ENCODE results near the gene RETREG2. TPM values are rescaled to one million over a fixed set of nuclear protein-coding genes. Genes with fewer than 3 reads are reported as not detected.

The RETREG2 gene
- total and polyA plus RNA-seq, 2 of the 8 experiments (the other 6 are each of a cell fraction or from before 2014, with no cell fraction given) = 51.3 to 67.4 TPM

GRCh38 chr2:219131744-219132143 is 46.3 kb upstream of the RETREG2 start:
- POLR2A ChIA-PET (ENCODE audit: partially characterized antibody) = no interaction called here
- no peak overlapping the region for H3K23ac ChIP-seq (ENCODE audit: insufficient read length)
- 92% methylated on average over 4 of the region's 4 CpGs; no CpG with 5 or more reads in 1 of the 2 experiments for WGBS, 2 experiments (ENCODE audit: extremely low coverage in 1 of 2, insufficient coverage in 1 of 2, insufficient read length in 1 of 2, insufficient replicate concordance in 2 of 2, low coverage in 1 of 2, low lambda C conversion rate in 2 of 2, missing lambda C conversion rate in 1 of 2)
- H2AK5ac ChIP-seq (ENCODE audit: low read depth, low read length) = no peak overlapping the region
- no peaks in the 10 kb centered on the region; a peak in 1 of 7 replicates for H3K4me1 ChIP-seq (replicated peaks in 1 of 4; ENCODE audit: control insufficient read depth in 3 of 4, insufficient read depth in 4 of 4, low read length in 3 of 4)
- H4K91ac ChIP-seq (replicated peaks; ENCODE audit: insufficient read length, low read length) = no peak overlapping the region
- H4K20me1 ChIP-seq (replicated peaks in 1 of 2; ENCODE audit: control insufficient read depth in 1 of 2, insufficient read depth in 2 of 2, low read length in 2 of 2) = no peaks in the 10 kb centered on the region
- DNase-seq (ENCODE audit: low read depth in 1 of 2, low spot score in 2 of 2) = no peak
- H3K4ac ChIP-seq (replicated peaks; ENCODE audit: insufficient read length, low read depth, low read length) = no peak overlapping the region
- no peaks in the 10 kb centered on the region for H3K36me3 ChIP-seq (ENCODE audit: control insufficient read depth in 2 of 4, insufficient read depth in 4 of 4, low read length in 3 of 4)
- FAIRE-seq = no peak
- H2BK12ac ChIP-seq (ENCODE audit: low read depth, low read length) = no peak overlapping the region
- H3K4me3 ChIP-seq (ENCODE audit: extremely low read depth in 1 of 4, insufficient read depth in 2 of 4, low read depth in 3 of 4, low read length in 4 of 4) = no peak overlapping the region
- no peak overlapping the region for H4K8ac ChIP-seq (ENCODE audit: extremely low read depth, insufficient read depth, low read length)
- no peaks in the 10 kb centered on the region for H3K27me3 ChIP-seq (replicated peaks in 1 of 4; ENCODE audit: control insufficient read depth in 3 of 4, extremely low read depth in 1 of 4, insufficient read depth in 3 of 4, low read length in 3 of 4)
- H3K14ac ChIP-seq (ENCODE audit: insufficient read length) = no peak overlapping the region
- H3K23me2 ChIP-seq (ENCODE audit: low read depth, low read length) = no peaks in the 10 kb centered on the region
- H3K79me1 ChIP-seq (ENCODE audit: low read depth, low read length) = no peaks in the 10 kb centered on the region
- no peak overlapping the region for H2BK5ac ChIP-seq (ENCODE audit: low read depth, low read length)
- H3K79me2 ChIP-seq (ENCODE audit: control insufficient read depth in 1 of 2, insufficient read depth in 2 of 2, low read length in 2 of 2) = no peaks in the 10 kb centered on the region
- CTCF ChIA-PET (ENCODE audit: partially characterized antibody) = interaction anchor here (1.0 to 37.2 kb wide), 10 partner anchors 9 to 136 kb away, joined by 3 to 1777 read pairs (median 6); partner anchors contain the start of genes CFAP65 and IHH
- no peaks in the 10 kb centered on the region for H3K9me3 ChIP-seq (ENCODE audit: insufficient read depth in 2 of 2, low read depth in 1 of 2, low read length in 1 of 2)
- TF ChIP-seq POU5F1 (IDR thresholded peaks at IDR 0.05; ENCODE audit: low read depth, low read length) = no peak
- TF ChIP-seq KDM5A (IDR thresholded peaks at IDR 0.05; ENCODE audit: low read length) = no peak
- no peak for TF ChIP-seq PHF8 (conservative IDR thresholded peaks at IDR 0.05; ENCODE audit: low read depth, low read length)
- no peak for TF ChIP-seq GTF2F1 (IDR thresholded peaks at IDR 0.05; ENCODE audit: borderline replicate concordance, low read depth, low read length)
- TF ChIP-seq TBP (IDR thresholded peaks at IDR 0.05; ENCODE audit: low read depth, low read length) = no peak
- no peak for TF ChIP-seq ATF3 (IDR thresholded peaks at IDR 0.05; ENCODE audit: insufficient read depth, low read depth, low read length)
- H4K5ac ChIP-seq (ENCODE audit: insufficient read length, low read depth, low read length) = no peak overlapping the region
- no peak overlapping the region for H2BK15ac ChIP-seq (ENCODE audit: low read length)
- no peak overlapping the region for H3K4me2 ChIP-seq (ENCODE audit: insufficient read depth in 1 of 2, low read depth in 2 of 2, low read length in 2 of 2)
- no peak overlapping the region for H3K18ac ChIP-seq (ENCODE audit: extremely low read depth, low read length)
- no peak overlapping the region for H3K27ac ChIP-seq (ENCODE audit: low read depth, low read length)
- H3K56ac ChIP-seq (replicated peaks; ENCODE audit: insufficient read length, low read depth, low read length) = no peak overlapping the region
- H2AFZ ChIP-seq (ENCODE audit: low read length) = no peak overlapping the region
- no peak overlapping the region for H3K9ac ChIP-seq (replicated peaks in 1 of 4; ENCODE audit: extremely low read depth in 1 of 4, low read depth in 3 of 4, low read length in 3 of 4)
- no peak overlapping the region for H2BK20ac ChIP-seq (ENCODE audit: low read length)
- no peak overlapping the region for H2BK120ac ChIP-seq (replicated peaks; ENCODE audit: low read depth, low read length)

Data from H1 (cell line).